Measurements from ENCODE around the gene NT5C1B. TPM values are rescaled to one million over a fixed set of nuclear protein-coding genes. Genes with fewer than 3 reads are reported as not detected.

The NT5C1B gene
- total RNA-seq, 2 donors from 2014 or later = not detected

DNA sequence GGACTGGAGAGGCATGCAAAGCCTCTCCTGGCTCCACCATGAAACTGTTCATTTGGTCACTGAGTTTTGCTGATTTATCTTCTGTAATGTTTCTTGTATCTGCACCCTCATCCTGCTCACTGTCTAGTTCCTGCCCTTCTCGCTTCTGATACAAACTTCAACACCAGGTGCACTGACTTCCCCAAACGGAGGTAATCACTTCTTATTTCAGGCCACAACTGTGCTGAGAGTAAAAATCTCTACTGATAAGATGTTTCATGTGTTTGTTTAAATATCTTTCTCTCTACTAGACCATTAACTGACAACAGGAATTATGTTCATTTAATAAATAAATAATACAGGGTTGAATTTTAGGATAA is 10.9 kb upstream of the NT5C1B start:
- Mint-ChIP-seq H3K36me3 (ENCODE audit: low read depth) (no peaks in the 10 kb centered on the region), H3K4me3 (no peak overlapping the region), H3K27ac (no peak overlapping the region), H3K9me3 (no peaks in the 10 kb centered on the region), H3K27me3 (ENCODE audit: insufficient read depth) (no peaks in the 10 kb centered on the region), H3K4me1 (no peaks in the 10 kb centered on the region)
- Histone ChIP-seq H3K27me3 (ENCODE audit: control insufficient read depth, insufficient read depth, low read length, poor library complexity, severe bottlenecking) (no peaks in the 10 kb centered on the region), H3K4me1 (ENCODE audit: control insufficient read depth, insufficient read depth, low read length) (no peaks in the 10 kb centered on the region), H3K9ac (ENCODE audit: extremely low read depth, low read length, poor library complexity, severe bottlenecking) (no peak overlapping the region), H3K9me3 (ENCODE audit: control insufficient read depth, low read length) (no peaks in the 10 kb centered on the region), H3K4me3 (ENCODE audit: low read length) (no peak overlapping the region), H3K27ac (ENCODE audit: low read depth, low read length) (no peak overlapping the region), H3K36me3 (ENCODE audit: control insufficient read depth, insufficient read depth, low read length) (no peaks in the 10 kb centered on the region)
- 87% methylated on average over 2 of the region's 2 CpGs; no CpG with 5 or more reads in 1 of the 2 experiments for WGBS, 2 experiments (ENCODE audit: insufficient coverage in 1 of 2, insufficient read length in 1 of 2)
- DNase-seq = no peak
- TF ChIP-seq, protein P1, sequence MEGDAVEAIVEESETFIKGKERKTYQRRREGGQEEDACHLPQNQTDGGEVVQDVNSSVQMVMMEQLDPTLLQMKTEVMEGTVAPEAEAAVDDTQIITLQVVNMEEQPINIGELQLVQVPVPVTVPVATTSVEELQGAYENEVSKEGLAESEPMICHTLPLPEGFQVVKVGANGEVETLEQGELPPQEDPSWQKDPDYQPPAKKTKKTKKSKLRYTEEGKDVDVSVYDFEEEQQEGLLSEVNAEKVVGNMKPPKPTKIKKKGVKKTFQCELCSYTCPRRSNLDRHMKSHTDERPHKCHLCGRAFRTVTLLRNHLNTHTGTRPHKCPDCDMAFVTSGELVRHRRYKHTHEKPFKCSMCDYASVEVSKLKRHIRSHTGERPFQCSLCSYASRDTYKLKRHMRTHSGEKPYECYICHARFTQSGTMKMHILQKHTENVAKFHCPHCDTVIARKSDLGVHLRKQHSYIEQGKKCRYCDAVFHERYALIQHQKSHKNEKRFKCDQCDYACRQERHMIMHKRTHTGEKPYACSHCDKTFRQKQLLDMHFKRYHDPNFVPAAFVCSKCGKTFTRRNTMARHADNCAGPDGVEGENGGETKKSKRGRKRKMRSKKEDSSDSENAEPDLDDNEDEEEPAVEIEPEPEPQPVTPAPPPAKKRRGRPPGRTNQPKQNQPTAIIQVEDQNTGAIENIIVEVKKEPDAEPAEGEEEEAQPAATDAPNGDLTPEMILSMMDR (conservative IDR thresholded peaks at IDR 0.05) = no peak

DNA sequence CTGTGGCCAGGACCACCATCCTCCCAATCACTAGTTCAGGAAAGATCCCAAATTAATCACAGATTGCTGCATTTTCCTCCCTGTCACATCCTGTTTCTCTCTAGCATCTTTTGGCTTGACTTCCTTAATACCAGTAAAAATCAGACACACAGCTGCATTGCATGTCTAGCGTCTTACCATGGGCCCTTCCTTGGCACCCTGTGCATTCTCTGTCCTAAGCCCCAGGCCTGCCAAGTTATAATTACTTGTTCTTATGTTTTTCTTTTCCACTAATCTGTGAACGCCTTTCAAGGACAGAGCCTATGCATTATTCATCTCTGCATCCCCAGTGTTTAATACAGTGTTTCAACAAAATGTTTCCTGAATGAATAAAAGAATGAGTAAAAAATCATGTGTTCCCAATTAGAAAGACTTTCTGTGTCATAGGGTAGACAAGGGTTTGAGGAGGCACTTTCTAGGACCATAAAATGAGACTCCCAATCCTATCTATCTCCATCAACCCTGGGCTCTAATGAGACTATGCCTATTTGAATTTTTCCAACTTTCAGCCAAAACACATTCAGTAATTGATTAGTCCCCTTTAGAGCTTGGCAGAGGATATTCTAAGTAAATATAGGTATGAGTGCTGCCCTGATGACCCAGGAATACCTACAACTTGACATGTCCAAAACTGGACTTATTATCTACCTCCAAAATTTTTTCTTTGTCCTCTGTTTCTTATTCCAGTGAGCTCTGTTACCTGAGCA is 10.3 kb upstream of the NT5C1B start:
- TF ChIP-seq, protein P1 (conservative IDR thresholded peaks at IDR 0.05) = no peak
- no peaks in the 10 kb centered on the region for H3K9me3 Mint-ChIP-seq
- Histone ChIP-seq H3K27ac (ENCODE audit: low read depth, low read length) (no peak overlapping the region), H3K4me3 (ENCODE audit: low read length) (no peak overlapping the region), H3K9ac (ENCODE audit: extremely low read depth, low read length, poor library complexity, severe bottlenecking) (no peak overlapping the region), H3K36me3 (ENCODE audit: control insufficient read depth, insufficient read depth, low read length) (no peaks in the 10 kb centered on the region), H3K9me3 (ENCODE audit: control insufficient read depth, low read length) (no peaks in the 10 kb centered on the region), H3K4me1 (ENCODE audit: control insufficient read depth, insufficient read depth, low read length) (no peaks in the 10 kb centered on the region), H3K27me3 (ENCODE audit: control insufficient read depth, insufficient read depth, low read length, poor library complexity, severe bottlenecking) (no peaks in the 10 kb centered on the region)
- no peaks in the 10 kb centered on the region for H3K27me3 Mint-ChIP-seq (ENCODE audit: insufficient read depth)
- H3K27ac Mint-ChIP-seq = no peak overlapping the region
- H3K36me3 Mint-ChIP-seq (ENCODE audit: low read depth) = no peaks in the 10 kb centered on the region
- H3K4me3 Mint-ChIP-seq = no peak overlapping the region
- H3K4me1 Mint-ChIP-seq = no peaks in the 10 kb centered on the region
- WGBS, 2 experiments (ENCODE audit: insufficient coverage in 1 of 2, insufficient read length in 1 of 2) = 83 to 84% methylated on average over 1 to 2 of the region's 2 CpGs
- no peak for DNase-seq

DNA sequence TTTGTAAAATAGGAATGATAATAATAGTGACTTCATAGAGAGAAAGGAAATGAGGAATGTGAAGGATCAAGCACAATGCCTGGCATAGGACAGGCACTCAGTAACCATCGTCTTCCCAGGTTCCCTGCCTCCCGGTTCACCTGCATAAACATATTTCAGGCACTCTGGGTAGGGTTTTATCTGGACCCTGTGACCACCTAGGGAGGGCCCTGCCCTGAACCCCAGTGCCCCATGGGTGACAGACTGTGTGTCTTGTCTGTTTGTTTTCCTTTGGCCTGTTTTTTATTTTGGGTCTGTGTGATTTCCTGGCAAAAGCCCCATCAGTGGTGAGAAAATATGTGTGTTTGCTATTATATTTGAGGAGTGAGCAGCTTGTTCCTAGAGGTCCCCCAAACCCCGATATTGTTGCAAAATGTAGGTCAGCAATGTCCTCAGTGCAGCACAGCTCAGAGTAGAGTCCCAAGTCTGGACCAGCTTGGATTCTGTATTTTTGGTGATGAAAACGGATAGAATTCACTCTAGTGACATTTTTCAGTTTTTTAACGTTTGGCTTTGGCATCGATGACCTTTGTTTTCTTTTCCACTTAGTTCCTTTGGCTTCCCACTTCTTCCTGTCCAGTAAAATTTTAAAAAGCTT is 9.6 kb upstream of the NT5C1B start:
- H3K27me3 Mint-ChIP-seq (ENCODE audit: insufficient read depth) = no peaks in the 10 kb centered on the region
- Histone ChIP-seq H3K4me1 (ENCODE audit: control insufficient read depth, insufficient read depth, low read length) (no peaks in the 10 kb centered on the region), H3K36me3 (ENCODE audit: control insufficient read depth, insufficient read depth, low read length) (no peaks in the 10 kb centered on the region), H3K9me3 (ENCODE audit: control insufficient read depth, low read length) (no peaks in the 10 kb centered on the region), H3K4me3 (ENCODE audit: low read length) (no peak overlapping the region), H3K27me3 (ENCODE audit: control insufficient read depth, insufficient read depth, low read length, poor library complexity, severe bottlenecking) (no peaks in the 10 kb centered on the region), H3K9ac (ENCODE audit: extremely low read depth, low read length, poor library complexity, severe bottlenecking) (no peak overlapping the region), H3K27ac (ENCODE audit: low read depth, low read length) (no peak overlapping the region)
- TF ChIP-seq, protein P1 (conservative IDR thresholded peaks at IDR 0.05) = no peak
- no peak overlapping the region for H3K27ac Mint-ChIP-seq
- no peaks in the 10 kb centered on the region for H3K4me1 Mint-ChIP-seq
- no peaks in the 10 kb centered on the region for H3K36me3 Mint-ChIP-seq (ENCODE audit: low read depth)
- no peaks in the 10 kb centered on the region for H3K9me3 Mint-ChIP-seq
- H3K4me3 Mint-ChIP-seq = no peak overlapping the region
- DNase-seq = no peak
- 94 to 95% methylated on average over 5 to 6 of the region's 6 CpGs for WGBS, 2 experiments (ENCODE audit: insufficient coverage in 1 of 2, insufficient read length in 1 of 2)
